Colon (tissue), 2 donors: ENCODE results near the gene TXNL4A.
"Not testable (repeated sequence)": the region's sequence is repeated elsewhere in the genome, so short reads cannot be mapped to it uniquely, and the experiment has no call there.

ENCODE experiments used
- FAIRE-seq: peaks from 2 replicates; lab custom pipeline; 2012; peaks lifted over from hg19 to GRCh38; lab: Jason Lieb, UNC
- donor health status: control.
- donor health status: control.

Gene TXNL4A

GRCh38 chr18:79963658-79964329, 24.6 kb downstream of the TXNL4A start:
- no peak for FAIRE-seq

DNA sequence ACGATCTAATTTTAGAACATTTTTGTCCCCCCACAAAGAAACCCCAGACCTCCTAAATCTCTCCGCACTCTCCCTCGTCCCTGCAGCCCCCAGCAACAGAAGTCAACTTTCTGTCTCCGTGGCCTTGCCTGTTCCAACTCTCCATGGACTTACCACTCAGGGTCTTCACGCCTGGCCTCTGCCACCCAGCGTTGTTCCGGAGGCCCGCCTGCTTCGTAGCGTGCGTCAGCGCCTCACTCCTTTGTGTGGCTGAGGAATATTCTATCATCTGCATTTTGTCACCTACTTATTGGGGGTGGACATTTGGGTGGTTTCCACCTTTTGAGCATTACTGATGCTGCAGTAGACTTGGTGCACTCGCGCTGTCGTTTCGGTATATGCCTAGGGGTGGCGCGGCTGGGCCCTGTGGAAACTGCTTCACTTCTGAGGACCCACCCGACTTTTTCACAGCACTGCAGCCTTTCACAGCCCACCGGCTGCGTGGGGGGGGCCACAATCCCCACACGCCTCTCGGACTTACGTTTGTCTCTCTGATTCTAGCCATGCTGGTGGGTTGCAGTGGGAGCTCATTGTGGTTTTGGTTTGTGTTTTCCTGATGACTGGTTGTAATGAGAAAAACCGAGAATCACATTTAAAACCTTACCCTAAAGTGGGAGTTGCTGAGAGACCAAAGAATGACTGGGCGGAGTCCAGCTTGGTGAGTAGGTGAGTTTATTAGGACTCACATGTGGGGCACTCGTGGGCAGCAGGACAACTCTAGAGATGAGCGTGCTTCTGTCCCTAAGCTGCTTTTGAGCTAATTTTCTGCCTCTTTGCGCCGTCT, 25.3 kb downstream of the TXNL4A start:
- FAIRE-seq = no peak

DNA sequence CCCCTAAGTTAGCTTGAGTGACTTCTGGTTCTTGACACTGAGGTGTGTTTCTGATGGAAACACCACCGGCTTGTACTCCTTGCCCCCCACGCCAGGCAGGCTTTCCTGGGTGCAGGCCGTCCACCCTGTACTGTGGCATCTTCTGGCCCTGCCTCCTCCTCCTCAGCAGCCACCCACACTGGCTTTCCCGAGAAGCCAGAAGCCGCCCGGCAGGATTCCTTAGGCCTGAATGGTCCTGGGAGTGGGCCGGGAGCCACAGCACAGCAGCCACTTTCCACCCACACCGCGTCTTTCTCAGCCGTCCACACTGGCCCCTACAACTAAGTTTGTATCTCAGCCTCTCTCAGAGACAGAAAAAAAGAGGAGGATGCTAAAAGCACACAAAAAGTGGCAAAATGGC, 26.1 kb downstream of the TXNL4A start:
- FAIRE-seq = no peak

DNA sequence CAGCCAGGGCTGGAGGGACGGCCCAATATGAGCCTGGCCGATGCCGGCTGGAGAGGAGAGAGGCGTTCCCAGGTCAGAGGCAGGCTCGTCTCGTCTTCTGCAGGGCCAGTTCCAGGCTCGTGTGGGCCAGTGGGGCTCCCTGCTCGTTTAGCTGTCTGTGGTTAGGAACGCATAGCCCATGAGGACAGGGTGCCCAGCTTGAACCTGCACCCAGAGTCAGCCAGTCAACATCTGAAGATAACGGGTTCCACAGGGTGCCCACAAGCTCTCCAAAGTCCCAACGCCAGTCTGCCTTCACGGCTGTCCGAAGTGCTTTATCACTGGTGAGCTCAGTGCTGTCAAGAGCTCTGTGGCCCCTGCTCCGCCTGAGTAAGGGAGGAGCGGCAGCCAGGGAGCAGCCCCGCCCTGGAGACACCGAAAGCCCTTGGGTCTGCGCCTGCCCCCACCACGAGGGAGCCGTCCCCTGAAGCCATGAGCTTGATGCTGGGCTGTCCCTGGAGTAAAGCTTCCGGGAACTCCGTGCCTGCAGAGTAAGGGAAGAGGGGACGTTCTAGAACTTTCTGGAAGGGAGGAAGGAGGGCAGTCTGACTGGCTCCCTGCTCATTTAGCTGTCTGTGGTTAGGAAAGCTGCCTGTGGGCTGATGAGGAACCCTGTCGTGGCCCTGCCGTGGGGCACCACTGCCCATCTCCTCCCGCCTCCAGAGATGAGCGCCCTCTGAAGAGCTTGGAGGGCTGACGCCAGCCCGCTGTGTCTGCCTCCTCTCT, 26.7 kb downstream of the TXNL4A start:
- FAIRE-seq = no peak

DNA sequence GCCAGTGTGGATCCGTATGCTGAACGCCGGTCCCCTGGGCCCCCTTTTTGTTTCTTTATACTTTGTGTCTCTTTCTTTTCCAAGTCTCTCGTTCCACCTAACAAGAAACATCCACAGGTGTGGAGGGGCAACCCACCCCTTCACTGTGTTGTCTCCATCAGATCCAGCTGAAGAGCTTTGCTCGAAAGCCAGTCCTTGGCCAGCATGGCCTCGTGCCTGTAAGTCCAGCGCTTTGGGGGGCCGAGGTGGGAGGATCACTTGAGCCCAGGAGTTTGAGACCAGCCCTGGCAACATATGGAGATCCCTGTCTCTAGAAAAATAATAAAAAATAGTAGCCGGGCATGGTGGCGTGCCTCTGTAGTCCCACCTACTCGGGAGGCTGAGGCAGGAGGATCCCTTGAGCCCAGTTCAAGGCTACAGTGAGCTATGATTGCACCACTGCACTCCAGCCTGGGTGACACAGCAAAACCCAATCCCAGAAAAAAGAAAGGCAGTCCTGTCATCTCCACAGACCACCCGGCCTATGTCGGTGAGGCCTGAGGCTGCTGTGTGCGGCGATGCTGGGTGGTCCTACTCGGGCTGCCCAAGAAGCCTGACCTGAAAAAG, 27.3 kb downstream of the TXNL4A start:
- FAIRE-seq = no peak

DNA sequence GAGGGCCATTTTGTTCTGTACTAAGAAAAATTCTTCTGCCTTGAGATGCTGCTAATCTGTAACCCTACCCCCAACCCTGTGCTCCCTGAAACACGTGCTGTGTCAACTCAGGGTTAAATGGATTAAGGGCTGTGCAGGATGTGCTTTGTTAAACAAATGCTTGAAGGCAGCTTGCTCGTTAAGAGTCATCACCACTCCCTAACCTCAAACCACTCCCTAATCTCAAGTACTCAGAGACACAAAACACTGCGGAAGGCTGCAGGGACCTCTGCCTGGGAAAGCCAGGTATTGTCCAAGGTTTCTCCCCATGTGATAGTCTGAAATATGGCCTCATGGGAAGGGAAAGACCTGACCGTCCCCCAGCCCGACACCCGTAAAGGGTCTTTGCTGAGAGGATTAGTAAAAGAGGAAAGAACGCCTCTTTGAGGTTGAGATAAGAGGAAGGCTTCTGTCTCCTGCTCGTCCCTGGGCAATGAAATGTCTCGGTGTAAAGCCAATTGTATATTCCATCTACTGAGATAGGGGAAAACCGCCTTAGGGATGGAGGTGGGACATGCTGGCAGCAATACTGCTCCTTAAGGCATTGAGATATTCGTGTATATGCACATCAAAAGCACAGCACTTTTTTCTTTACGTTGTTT, 28.1 kb downstream of the TXNL4A start:
- not testable (repeated sequence) for FAIRE-seq

DNA sequence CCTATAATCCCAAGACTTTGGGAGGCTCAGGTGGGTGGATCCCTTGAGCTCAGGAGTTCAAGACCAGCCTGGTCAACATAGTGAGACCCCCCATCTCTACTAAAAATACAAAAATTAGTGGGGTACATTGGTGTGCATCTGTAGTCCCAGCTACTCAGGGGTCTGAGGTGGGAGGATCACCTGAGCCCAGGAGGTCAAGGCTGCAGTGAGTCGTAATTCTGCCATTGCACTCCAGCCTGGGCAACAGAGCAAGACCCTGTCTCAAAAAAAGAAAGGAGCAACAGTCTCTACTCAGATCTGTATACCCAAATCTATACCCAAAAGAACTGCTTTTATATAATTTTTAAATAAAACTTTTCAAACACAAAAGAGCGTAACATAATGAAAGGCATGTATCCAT, 29.4 kb downstream of the TXNL4A start:
- no peak for FAIRE-seq

DNA sequence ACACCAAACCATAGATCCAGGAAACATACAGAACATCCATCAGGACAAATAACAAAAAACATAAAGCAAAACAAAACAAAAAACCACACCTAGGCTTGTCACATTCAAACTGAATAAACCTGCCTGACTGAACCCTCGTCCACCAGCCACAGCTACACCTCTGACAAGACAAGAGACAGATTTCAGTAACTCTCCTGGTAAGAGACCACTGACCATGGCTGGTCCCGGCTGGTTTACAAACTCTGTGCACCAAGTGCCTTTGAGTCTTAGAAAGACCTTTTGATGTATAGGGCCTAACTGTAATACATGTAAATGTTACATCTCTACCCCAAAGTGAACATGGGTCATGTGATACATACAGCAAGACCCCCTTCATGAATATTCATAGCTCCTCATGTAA, 32.1 kb downstream of the TXNL4A start:
- no peak for FAIRE-seq

GRCh38 chr18:79955302-79956075, 32.9 kb downstream of the TXNL4A start:
- no peak for FAIRE-seq

DNA sequence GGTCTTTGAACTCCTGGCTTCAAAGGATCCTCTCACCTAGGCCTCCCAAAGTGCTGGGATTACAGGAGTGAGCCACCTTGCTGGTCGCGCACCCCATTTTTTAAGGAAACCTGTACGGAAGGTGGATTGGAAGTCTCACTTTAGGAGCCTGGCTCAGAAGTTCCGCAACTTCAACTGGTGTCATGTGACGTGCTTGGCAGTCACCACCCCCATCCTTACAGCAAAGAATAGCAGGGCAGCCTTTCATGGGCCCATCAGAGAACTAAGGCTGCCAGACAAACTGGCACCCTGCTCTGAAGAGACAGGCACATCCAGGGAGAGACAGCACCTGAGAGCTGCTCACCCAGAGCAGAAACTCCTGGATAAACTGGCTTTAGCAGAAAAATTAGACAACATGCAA, 33.6 kb downstream of the TXNL4A start:
- FAIRE-seq = no peak

GRCh38 chr18:79953971-79954651, 34.3 kb downstream of the TXNL4A start:
- FAIRE-seq = no peak

DNA sequence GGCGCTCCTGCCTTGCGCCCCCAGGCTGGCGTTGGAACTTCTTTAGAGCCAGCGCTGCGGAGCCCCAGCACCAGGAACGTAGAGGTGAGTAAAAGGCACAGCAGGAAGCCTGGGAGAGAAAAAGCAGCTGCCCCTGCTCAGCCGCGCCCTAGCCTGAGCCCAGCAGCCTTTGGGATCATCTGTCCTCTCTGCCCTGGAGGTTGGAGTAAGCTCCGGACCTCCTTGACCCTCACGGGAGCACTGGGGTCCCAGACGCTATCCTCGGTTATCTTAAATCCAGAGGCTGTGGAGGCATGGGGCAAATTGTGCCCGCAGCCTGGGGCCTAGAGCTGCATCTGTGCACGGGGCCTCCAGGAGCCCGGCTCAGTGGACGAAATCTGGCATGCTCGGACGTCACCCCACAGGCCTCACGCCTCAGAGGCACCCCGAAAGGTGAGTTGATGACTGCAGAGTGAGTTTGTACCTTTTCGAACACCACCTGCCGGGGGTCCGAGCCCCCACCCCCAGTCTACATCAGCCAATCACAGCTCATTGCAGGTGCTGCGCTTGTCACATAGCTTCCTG, 35.3 kb downstream of the TXNL4A start:
- no peak for FAIRE-seq

DNA sequence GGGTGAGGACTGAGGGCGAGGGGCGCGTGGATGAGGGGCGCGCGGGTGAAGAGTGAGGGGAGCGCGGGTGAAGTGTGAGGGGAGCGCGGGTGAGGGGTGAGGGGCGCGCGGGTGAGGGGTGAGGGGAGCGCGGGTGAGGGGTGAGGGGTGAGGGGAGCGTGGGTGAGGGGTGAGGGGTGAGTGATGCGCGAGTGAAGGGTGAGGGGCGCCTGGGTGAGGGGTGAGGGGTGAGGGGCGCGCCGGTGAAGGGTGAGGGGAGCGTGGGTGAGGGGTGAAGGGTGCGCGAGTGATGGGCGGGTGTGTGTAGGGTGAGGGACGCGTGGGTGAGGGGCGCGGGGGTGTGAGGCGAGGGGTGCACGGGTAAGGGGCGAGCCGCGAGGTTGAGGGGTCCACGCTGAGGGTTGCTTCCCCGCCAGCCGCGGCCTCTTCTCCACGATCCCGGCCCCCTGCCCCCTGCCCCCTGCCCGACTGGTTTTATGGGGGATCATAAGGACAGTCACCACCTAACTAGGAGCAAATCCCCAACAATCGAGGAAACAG, 35.8 kb downstream of the TXNL4A start:
- no peak for FAIRE-seq

- no peak for FAIRE-seq
Measured at GRCh38 chr18:79951545-79952455, 36.6 kb downstream of the TXNL4A start, which contains the start of gene SLC66A2. Gene SLC66A2, minus strand, starts transcription at chr18:79951653. Its CDS starts 727 bp downstream, at chr18:79950926.

- FAIRE-seq = no peak
Measured at GRCh38 chr18:79950515-79951341, 37.6 kb downstream of the TXNL4A start.

GRCh38 chr18:79949697-79950487, 38.5 kb downstream of the TXNL4A start:
- FAIRE-seq = no peak
